Right lobe of liver (tissue), 4 donors: ENCODE data around the gene SCN8A.

Source experiments
- POLR2A ChIP-seq: fragments of 450-650 bp; IDR thresholded peaks from one replicate; pipeline ENCODE4 v1.6.1; 2017; ENCODE audit warnings: antibody characterized with exemption, mild to moderate bottlenecking
- TF ChIP-seq, protein P1 (sequence below), 4 donors: fragments of 200-600 bp in 3 of 4; fragments of 450-650 bp in 1 of 4; IDR thresholded peaks; one replicate each; pipeline versions ENCODE4 v1.5.1 to v1.8.0; 2016 to 2022; ENCODE audit warnings: antibody characterized with exemption in 4 of 4, mild to moderate bottlenecking in 2 of 4
- donor health status: DM: no; HTN: no; CAD: no.
- donor health status: DM: no; HTN: no; CAD: no.
- donor health status: DM: no; HTN: yes; CAD: no.

GRCh38 chr12:51848326-51848727 is 257.3 kb downstream of the SCN8A start, which contains the start of gene FIGNL2:
- TF ChIP-seq, protein P1, sequence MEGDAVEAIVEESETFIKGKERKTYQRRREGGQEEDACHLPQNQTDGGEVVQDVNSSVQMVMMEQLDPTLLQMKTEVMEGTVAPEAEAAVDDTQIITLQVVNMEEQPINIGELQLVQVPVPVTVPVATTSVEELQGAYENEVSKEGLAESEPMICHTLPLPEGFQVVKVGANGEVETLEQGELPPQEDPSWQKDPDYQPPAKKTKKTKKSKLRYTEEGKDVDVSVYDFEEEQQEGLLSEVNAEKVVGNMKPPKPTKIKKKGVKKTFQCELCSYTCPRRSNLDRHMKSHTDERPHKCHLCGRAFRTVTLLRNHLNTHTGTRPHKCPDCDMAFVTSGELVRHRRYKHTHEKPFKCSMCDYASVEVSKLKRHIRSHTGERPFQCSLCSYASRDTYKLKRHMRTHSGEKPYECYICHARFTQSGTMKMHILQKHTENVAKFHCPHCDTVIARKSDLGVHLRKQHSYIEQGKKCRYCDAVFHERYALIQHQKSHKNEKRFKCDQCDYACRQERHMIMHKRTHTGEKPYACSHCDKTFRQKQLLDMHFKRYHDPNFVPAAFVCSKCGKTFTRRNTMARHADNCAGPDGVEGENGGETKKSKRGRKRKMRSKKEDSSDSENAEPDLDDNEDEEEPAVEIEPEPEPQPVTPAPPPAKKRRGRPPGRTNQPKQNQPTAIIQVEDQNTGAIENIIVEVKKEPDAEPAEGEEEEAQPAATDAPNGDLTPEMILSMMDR (IDR thresholded peaks at IDR 0.05) = no peak
- TF ChIP-seq POLR2A = no peak
